ENCODE measurements around the gene PTP4A1. TPM values are rescaled to one million over a fixed set of nuclear protein-coding genes. Genes with fewer than 3 reads are reported as not detected.

Gene PTP4A1
- total and polyA plus RNA-seq, 2 of the 13 experiments (the other 11 are each of a cell fraction or from before 2014, with no cell fraction given) = 141 to 376 TPM

GRCh38 chr6:63598049-63599036, 26.1 kb downstream of the PTP4A1 start (continued):
- TF ChIP-seq HNRNPLL (IDR thresholded peaks at IDR 0.05; ENCODE audit: low read depth, low read length, poor library complexity, severe bottlenecking) = no peak
- TF ChIP-seq POLR2AphosphoS2 (IDR thresholded peaks at IDR 0.05; ENCODE audit: low read depth, low read length) = no peak
- TF ChIP-seq JUND (CRISPR knock-in tag; IDR thresholded peaks at IDR 0.05) = no peak
- peak; percentile 10; the same call in 1 of the 2 replicates for TF ChIP-seq TSC22D2 (CRISPR knock-in tag; IDR thresholded peaks at IDR 0.05; ENCODE audit: borderline replicate concordance)
- TF ChIP-seq ZC3H13 (CRISPR knock-in tag; IDR thresholded peaks at IDR 0.05) = 0 out of 2 replicates have a peak, but pooled peaks have one; percentile 45
- no peak for TF ChIP-seq SP1 (IDR thresholded peaks at IDR 0.05)
- 0 out of 2 replicates have a peak, but pooled peaks have one; percentile 14 for TF ChIP-seq SP1 (CRISPR knock-in tag; IDR thresholded peaks at IDR 0.05)
- peak; percentile 78 for TF ChIP-seq ZBTB20 (CRISPR knock-in tag; IDR thresholded peaks at IDR 0.05; ENCODE audit: borderline replicate concordance, low read depth)
- no peak for TF ChIP-seq ATRX (CRISPR knock-in tag; IDR thresholded peaks at IDR 0.05; ENCODE audit: borderline replicate concordance)
- no peak for TF ChIP-seq ZNF44 (CRISPR knock-in tag; IDR thresholded peaks at IDR 0.05)
- TF ChIP-seq ZNF256 (CRISPR knock-in tag; conservative IDR thresholded peaks at IDR 0.05) = 0 out of 2 replicates have a peak, but pooled peaks have one; percentile 61
- TF ChIP-seq RERE (CRISPR knock-in tag; IDR thresholded peaks at IDR 0.05; ENCODE audit: low read depth) = no peak
- TF ChIP-seq BRD4 (CRISPR knock-in tag; IDR thresholded peaks at IDR 0.05) = peak; percentile 43; the same call in 1 of the 2 replicates
- peak; percentile 14; the same call in 1 of the 2 replicates for TF ChIP-seq MAX (IDR thresholded peaks at IDR 0.05)
- TF ChIP-seq ZSCAN29 (CRISPR knock-in tag; conservative IDR thresholded peaks at IDR 0.05) = peak; percentile 62; the same call in 1 of the 2 replicates
- no peak for TF ChIP-seq FOXA1 (IDR thresholded peaks at IDR 0.05)
- peak; percentile 78 for TF ChIP-seq FOXA1 (CRISPR knock-in tag; IDR thresholded peaks at IDR 0.05)
- no peak for TF ChIP-seq ZNF878 (CRISPR knock-in tag; IDR thresholded peaks at IDR 0.05)
- TF ChIP-seq AGO1 (IDR thresholded peaks at IDR 0.05; ENCODE audit: low read depth, low read length, poor library complexity, severe bottlenecking) = no peak
- TF ChIP-seq ELF4 (CRISPR knock-in tag; IDR thresholded peaks at IDR 0.05; ENCODE audit: borderline replicate concordance) = peak; percentile 87
- no peak for TF ChIP-seq ELK4 (CRISPR knock-in tag; IDR thresholded peaks at IDR 0.05; ENCODE audit: borderline replicate concordance)
- no peak for TF ChIP-seq ZNF639 (CRISPR knock-in tag; conservative IDR thresholded peaks at IDR 0.05)
